ENCODE measurements around the gene SLCO4A1.

DNA sequence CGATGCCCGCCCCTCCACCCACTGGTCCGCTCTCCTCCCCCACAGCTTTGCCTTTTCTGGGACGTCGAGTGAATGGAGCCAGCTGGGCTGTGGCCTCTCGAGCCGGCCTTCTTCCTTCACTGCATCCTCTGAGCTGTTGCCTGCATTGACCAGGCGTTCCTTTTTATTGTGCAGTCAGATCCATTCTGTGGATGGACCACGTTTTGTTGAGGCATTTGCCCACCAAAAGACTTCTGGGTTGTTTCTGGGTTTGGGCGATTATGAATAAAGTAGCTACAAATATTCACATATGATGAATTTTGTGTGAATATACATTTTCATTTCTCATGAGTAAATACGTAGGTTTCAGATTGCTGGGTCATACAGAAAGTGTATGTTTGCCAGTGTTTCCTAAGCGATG, 76.2 kb downstream of the SLCO4A1 start:
- TF ChIP-seq CTCF (conservative IDR thresholded peaks at IDR 0.05; ENCODE audit: low read depth, low read length), result no peak
- no peak for TF ChIP-seq EZH2 (IDR thresholded peaks at IDR 0.05; ENCODE audit: borderline replicate concordance, low read depth, low read length, poor library complexity, severe bottlenecking)
